GM23338 (cell line): Measurements from ENCODE around the gene GPR82. TPM values are rescaled to one million over a fixed set of nuclear protein-coding genes. Genes with fewer than 3 reads are reported as not detected.
A peak's percentile ranks its signal among the peaks of the same experiment; 100 is the strongest.

Source experiments
- ATAC-seq: fragments of 200-7000 bp; cut with Tn5 transposase; 3 replicates; pipeline ENCODE4 v1.9.1; 2020
- DNase-seq: peaks from one replicate; pipeline ENCODE4 v3.0.0-alpha.2; 2015; ENCODE audit warnings: low spot score
- H2AFZ ChIP-seq: fragments of 200-600 bp; sonication (generic); 2 replicates; pipeline ENCODE4 v1.8.0; 2016; ENCODE audit warnings: antibody characterized with exemption, mild to moderate bottlenecking, moderate library complexity
- H3F3A ChIP-seq: fragments of 200-600 bp; sonication (generic); replicated peaks from 2 replicates; pipeline ENCODE4 v1.8.0; 2017; ENCODE audit warnings: antibody characterized with exemption, mixed run types, low read depth
- H3K27ac ChIP-seq: fragments of 200-600 bp; sonication (generic); 2 replicates; pipeline ENCODE4 v1.6.1; 2016; ENCODE audit warnings: low read depth
- H3K27me3 ChIP-seq: fragments of 200-600 bp; sonication (generic); 2 replicates; pipeline ENCODE4 v1.8.0; 2016; ENCODE audit warnings: mild to moderate bottlenecking, mixed run types, moderate library complexity; ENCODE audit not compliant: insufficient read depth
- H3K36me3 ChIP-seq: fragments of 200-600 bp; sonication (generic); 2 replicates; pipeline ENCODE4 v1.8.0; 2016; ENCODE audit warnings: mild to moderate bottlenecking; ENCODE audit not compliant: insufficient read depth
- H3K4me1 ChIP-seq: fragments of 200-600 bp; sonication (generic); 2 replicates; pipeline ENCODE4 v1.8.0; 2016; ENCODE audit warnings: mild to moderate bottlenecking, moderate library complexity; ENCODE audit not compliant: insufficient read depth
- H3K4me2 ChIP-seq: fragments of 200-600 bp; sonication (generic); 2 replicates; pipeline ENCODE4 v1.7.1; 2017; ENCODE audit warnings: mixed run types
- H3K4me3 ChIP-seq: fragments of 200-600 bp; sonication (generic); 2 replicates; pipeline ENCODE4 v1.6.1; 2016; ENCODE audit warnings: mixed run types
- H3K79me2 ChIP-seq: fragments of 200-600 bp; sonication (generic); replicated peaks from 2 replicates; pipeline ENCODE4 v1.8.0; 2017; ENCODE audit warnings: mild to moderate bottlenecking; ENCODE audit not compliant: insufficient read depth
- H3K9me2 ChIP-seq: fragments of 200-600 bp; sonication (generic); 2 replicates; pipeline ENCODE4 v1.8.0; 2017; ENCODE audit not compliant: insufficient read depth
- H4K20me1 ChIP-seq: fragments of 200-600 bp; sonication (generic); replicated peaks from 2 replicates; pipeline ENCODE4 v1.8.0; 2017; ENCODE audit warnings: mild to moderate bottlenecking; ENCODE audit not compliant: insufficient read depth
- H3K27ac Mint-ChIP-seq: 2 replicates; pipeline ENCODE4 v1.8.0; 2020; ENCODE audit warnings: inconsistent platforms, mild to moderate bottlenecking, moderate library complexity, mixed read lengths
- H3K27me3 Mint-ChIP-seq: 3 replicates; pipeline ENCODE4 v1.8.0; 2022; ENCODE audit warnings: low read depth, mild to moderate bottlenecking, moderate library complexity, mixed read lengths, inconsistent platforms; ENCODE audit not compliant: insufficient read depth, poor library complexity
- H3K36me3 Mint-ChIP-seq: 3 replicates; pipeline ENCODE4 v1.8.0; 2021; ENCODE audit warnings: low read depth, mild to moderate bottlenecking, inconsistent platforms, moderate library complexity, mixed read lengths
- H3K4me1 Mint-ChIP-seq: 3 replicates; pipeline ENCODE4 v1.8.0; 2020; ENCODE audit warnings: mild to moderate bottlenecking, inconsistent platforms, mixed read lengths
- H3K4me3 Mint-ChIP-seq: 3 replicates; pipeline ENCODE4 v1.8.0; 2021; ENCODE audit warnings: moderate library complexity, mild to moderate bottlenecking, inconsistent platforms, mixed read lengths
- H3K9me3 Mint-ChIP-seq: 3 replicates; pipeline ENCODE4 v1.8.0; 2020; ENCODE audit warnings: moderate library complexity, mild to moderate bottlenecking, inconsistent platforms, mixed read lengths
- CREB1 ChIP-seq: fragments of 250-450 bp; sonication (Bioruptor Pico); IDR thresholded peaks from 2 replicates; pipeline ENCODE4 v1.5.0; 2020; ENCODE audit warnings: low read depth, mild to moderate bottlenecking, moderate library complexity
- ETS1 ChIP-seq: IDR thresholded peaks from 2 replicates; pipeline ENCODE4 v1.6.1; 2016; ENCODE audit warnings: antibody characterized with exemption
- EZH2 ChIP-seq: fragments of 200-600 bp; sonication (generic); IDR thresholded peaks from one replicate; pipeline ENCODE4 v1.8.0; 2017; ENCODE audit warnings: antibody characterized with exemption, mild to moderate bottlenecking, low read depth; ENCODE audit not compliant: unreplicated experiment
- JUNB ChIP-seq: IDR thresholded peaks from one replicate; pipeline ENCODE4 v1.6.1; 2016; ENCODE audit warnings: antibody characterized with exemption; ENCODE audit not compliant: unreplicated experiment
- NANOG ChIP-seq: IDR thresholded peaks from 2 replicates; pipeline ENCODE4 v1.6.1; 2016; ENCODE audit warnings: antibody characterized with exemption, borderline replicate concordance
- POLR2AphosphoS5 ChIP-seq: IDR thresholded peaks from 2 replicates; pipeline ENCODE4 v1.6.1; 2016; ENCODE audit warnings: antibody characterized with exemption, low read depth
- STAT1 ChIP-seq: IDR thresholded peaks from one replicate; pipeline ENCODE4 v1.6.1; 2016; ENCODE audit warnings: antibody characterized with exemption; ENCODE audit not compliant: unreplicated experiment
- ZNF114 ChIP-seq: fragments of 250-450 bp; sonication (Bioruptor Pico); IDR thresholded peaks from 2 replicates; pipeline ENCODE4 v1.5.0; 2020; ENCODE audit warnings: mild to moderate bottlenecking, moderate library complexity
- ZNF331 ChIP-seq: fragments of 250-450 bp; sonication (Bioruptor Pico); IDR thresholded peaks from 2 replicates; pipeline ENCODE4 v1.5.0; 2020; ENCODE audit warnings: low read depth, mild to moderate bottlenecking, moderate library complexity
- polyA plus RNA-seq: library from polyadenylated mRNA; unstranded; fragments of >200 nt; fragmentation: Nextera tagmentation; extraction: Ambion mirVana; gene quantifications from 2 replicates; pipeline ENCODE4 v1.2.1, GENCODE V29; 2016
- total RNA-seq: library from RNA; depleted of rRNA; stranded (reverse); fragments of >200 nt; shearing (Covaris generic); gene quantifications from 2 replicates; pipeline ENCODE4 v1.2.3, GENCODE V29; 2014
- TF ChIP-seq, protein P1 (sequence below): fragments of 250-450 bp; sonication (Bioruptor Pico); IDR thresholded peaks from 2 replicates; pipeline ENCODE4 v1.5.0; 2020; ENCODE audit warnings: mild to moderate bottlenecking, moderate library complexity
- TF ChIP-seq, protein P2 (sequence below): IDR thresholded peaks from one replicate; pipeline ENCODE4 v1.6.1; 2018; ENCODE audit warnings: antibody characterized with exemption; ENCODE audit not compliant: unreplicated experiment

Gene GPR82
- total and polyA plus RNA-seq, 2 experiments from 2014 or later: 0.32 TPM; not detected in 1

DNA sequence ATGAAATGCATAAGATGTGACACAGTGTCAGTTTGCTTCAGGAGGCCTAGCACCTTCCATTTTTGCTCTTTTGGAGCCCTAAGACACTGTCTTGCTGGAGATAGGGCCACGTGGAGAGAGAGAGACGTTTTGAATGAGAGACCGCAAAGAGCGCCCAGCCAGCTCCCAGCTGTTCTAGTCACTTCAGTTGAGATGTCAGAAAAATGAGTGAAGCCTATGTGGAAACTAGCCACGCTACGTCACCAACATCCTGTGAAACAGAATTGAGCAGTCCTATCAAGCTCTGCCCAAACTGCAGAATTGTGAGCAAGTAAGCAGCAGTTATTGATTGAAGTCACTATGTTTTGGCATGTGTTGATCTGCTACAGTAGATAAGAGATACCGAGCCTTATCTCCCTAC is 13.1 kb downstream of the GPR82 start:
- no peak overlapping the region for H3K4me3 Mint-ChIP-seq
- no peaks in the 10 kb centered on the region for H3K27me3 ChIP-seq
- no peak overlapping the region for H3K4me3 ChIP-seq
- no peaks in the 10 kb centered on the region for H3K9me3 Mint-ChIP-seq
- H3K4me1 Mint-ChIP-seq: peaks cover 30% of the 10 kb centered on the region
- no peak for ATAC-seq
- H3K79me2 ChIP-seq: no peaks in the 10 kb centered on the region
- no peaks in the 10 kb centered on the region for H3K9me2 ChIP-seq
- TF ChIP-seq STAT1: no peak
- no peak for TF ChIP-seq ZNF331 (CRISPR knock-in tag)
- no peak for TF ChIP-seq ZNF114 (CRISPR knock-in tag)
- no peak for TF ChIP-seq JUNB
- TF ChIP-seq CREB1 (CRISPR knock-in tag): no peak
- no peak for TF ChIP-seq NANOG
- H4K20me1 ChIP-seq: no peaks in the 10 kb centered on the region
- DNase-seq: no peak
- H3F3A ChIP-seq: no peaks in the 10 kb centered on the region
- peaks cover 10% of the 10 kb centered on the region; the same call in 1 of the 2 replicates for H3K4me1 ChIP-seq
- H3K36me3 Mint-ChIP-seq: peaks cover 2% of the 10 kb centered on the region; the same call in 1 of the 3 replicates
- peaks cover 4% of the 10 kb centered on the region for H3K27me3 Mint-ChIP-seq
- no peak overlapping the region for H3K4me2 ChIP-seq
- H3K27ac Mint-ChIP-seq: no peak overlapping the region
- H3K36me3 ChIP-seq: no peaks in the 10 kb centered on the region
- H3K27ac ChIP-seq: no peak overlapping the region
- no peak overlapping the region for H2AFZ ChIP-seq

DNA sequence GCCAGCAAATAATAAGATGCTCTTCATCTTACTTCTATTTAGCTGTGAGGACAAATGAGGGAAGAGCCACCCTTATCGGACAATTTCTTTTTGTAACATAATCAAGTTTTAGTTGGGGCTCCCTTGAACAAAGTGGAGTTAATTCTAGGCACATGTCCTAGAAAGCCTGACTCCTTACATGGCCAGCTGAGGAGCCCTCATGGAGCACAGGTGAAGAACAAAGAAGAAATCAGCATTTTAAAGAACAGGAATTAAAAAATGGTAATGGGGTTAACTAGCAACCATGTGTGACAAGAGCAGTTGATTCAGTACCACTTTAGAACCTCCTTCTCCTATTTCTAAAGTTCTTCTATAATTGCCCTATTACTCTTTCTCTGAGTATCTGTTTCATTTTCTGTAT is 15.9 kb downstream of the GPR82 start:
- H3K4me3 Mint-ChIP-seq: peak overlapping the region; percentile 50; the same call in 2 of the 3 replicates
- peak; percentile 36 for DNase-seq

More for the DNA sequence above, 15.9 kb downstream of the GPR82 start:
- Histone ChIP-seq H3K79me2 (no peaks in the 10 kb centered on the region), H3K27ac (no peak overlapping the region), H3K9me2 (no peaks in the 10 kb centered on the region), H3F3A (no peaks in the 10 kb centered on the region), H3K36me3 (no peaks in the 10 kb centered on the region), H3K4me3 (no peak overlapping the region), H3K4me2 (peak overlapping the region; percentile 25; the same call in 1 of the 2 replicates), H3K27me3 (no peaks in the 10 kb centered on the region), H4K20me1 (no peaks in the 10 kb centered on the region), H3K4me1 (peaks cover 7% of the 10 kb centered on the region; the same call in 1 of the 2 replicates), H2AFZ (no peak overlapping the region)
- H3K4me1 Mint-ChIP-seq: peaks cover 25% of the 10 kb centered on the region; the same call in 2 of the 3 replicates
- H3K27ac Mint-ChIP-seq: peak overlapping the region; percentile 97
- peak; percentile 76 for ATAC-seq
- peaks cover 12% of the 10 kb centered on the region for H3K36me3 Mint-ChIP-seq
- no peaks in the 10 kb centered on the region for H3K9me3 Mint-ChIP-seq
- peaks cover 4% of the 10 kb centered on the region for H3K27me3 Mint-ChIP-seq
- TF ChIP-seq ZNF114 (CRISPR knock-in tag) (no peak), EZH2 (no peak), ETS1 (no peak), NANOG (peak; percentile 53; the same call in 1 of the 2 replicates), POLR2AphosphoS5 (no peak)
- TF ChIP-seq, protein P1, sequence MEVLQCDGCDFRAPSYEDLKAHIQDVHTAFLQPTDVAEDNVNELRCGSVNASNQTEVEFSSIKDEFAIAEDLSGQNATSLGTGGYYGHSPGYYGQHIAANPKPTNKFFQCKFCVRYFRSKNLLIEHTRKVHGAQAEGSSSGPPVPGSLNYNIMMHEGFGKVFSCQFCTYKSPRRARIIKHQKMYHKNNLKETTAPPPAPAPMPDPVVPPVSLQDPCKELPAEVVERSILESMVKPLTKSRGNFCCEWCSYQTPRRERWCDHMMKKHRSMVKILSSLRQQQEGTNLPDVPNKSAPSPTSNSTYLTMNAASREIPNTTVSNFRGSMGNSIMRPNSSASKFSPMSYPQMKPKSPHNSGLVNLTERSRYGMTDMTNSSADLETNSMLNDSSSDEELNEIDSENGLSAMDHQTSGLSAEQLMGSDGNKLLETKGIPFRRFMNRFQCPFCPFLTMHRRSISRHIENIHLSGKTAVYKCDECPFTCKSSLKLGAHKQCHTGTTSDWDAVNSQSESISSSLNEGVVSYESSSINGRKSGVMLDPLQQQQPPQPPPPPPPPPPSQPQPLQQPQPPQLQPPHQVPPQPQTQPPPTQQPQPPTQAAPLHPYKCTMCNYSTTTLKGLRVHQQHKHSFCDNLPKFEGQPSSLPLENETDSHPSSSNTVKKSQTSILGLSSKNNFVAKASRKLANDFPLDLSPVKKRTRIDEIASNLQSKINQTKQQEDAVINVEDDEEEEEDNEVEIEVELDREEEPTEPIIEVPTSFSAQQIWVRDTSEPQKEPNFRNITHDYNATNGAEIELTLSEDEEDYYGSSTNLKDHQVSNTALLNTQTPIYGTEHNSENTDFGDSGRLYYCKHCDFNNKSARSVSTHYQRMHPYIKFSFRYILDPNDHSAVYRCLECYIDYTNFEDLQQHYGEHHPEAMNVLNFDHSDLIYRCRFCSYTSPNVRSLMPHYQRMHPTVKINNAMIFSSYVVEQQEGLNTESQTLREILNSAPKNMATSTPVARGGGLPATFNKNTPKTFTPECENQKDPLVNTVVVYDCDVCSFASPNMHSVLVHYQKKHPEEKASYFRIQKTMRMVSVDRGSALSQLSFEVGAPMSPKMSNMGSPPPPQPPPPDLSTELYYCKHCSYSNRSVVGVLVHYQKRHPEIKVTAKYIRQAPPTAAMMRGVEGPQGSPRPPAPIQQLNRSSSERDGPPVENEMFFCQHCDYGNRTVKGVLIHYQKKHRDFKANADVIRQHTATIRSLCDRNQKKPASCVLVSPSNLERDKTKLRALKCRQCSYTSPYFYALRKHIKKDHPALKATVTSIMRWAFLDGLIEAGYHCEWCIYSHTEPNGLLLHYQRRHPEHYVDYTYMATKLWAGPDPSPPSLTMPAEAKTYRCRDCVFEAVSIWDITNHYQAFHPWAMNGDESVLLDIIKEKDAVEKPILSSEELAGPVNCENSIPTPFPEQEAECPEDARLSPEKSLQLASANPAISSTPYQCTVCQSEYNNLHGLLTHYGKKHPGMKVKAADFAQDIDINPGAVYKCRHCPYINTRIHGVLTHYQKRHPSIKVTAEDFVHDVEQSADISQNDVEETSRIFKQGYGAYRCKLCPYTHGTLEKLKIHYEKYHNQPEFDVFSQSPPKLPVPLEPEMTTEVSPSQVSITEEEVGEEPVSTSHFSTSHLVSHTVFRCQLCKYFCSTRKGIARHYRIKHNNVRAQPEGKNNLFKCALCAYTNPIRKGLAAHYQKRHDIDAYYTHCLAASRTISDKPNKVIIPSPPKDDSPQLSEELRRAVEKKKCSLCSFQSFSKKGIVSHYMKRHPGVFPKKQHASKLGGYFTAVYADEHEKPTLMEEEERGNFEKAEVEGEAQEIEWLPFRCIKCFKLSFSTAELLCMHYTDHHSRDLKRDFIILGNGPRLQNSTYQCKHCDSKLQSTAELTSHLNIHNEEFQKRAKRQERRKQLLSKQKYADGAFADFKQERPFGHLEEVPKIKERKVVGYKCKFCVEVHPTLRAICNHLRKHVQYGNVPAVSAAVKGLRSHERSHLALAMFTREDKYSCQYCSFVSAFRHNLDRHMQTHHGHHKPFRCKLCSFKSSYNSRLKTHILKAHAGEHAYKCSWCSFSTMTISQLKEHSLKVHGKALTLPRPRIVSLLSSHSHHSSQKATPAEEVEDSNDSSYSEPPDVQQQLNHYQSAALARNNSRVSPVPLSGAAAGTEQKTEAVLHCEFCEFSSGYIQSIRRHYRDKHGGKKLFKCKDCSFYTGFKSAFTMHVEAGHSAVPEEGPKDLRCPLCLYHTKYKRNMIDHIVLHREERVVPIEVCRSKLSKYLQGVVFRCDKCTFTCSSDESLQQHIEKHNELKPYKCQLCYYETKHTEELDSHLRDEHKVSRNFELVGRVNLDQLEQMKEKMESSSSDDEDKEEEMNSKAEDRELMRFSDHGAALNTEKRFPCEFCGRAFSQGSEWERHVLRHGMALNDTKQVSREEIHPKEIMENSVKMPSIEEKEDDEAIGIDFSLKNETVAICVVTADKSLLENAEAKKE: no peak
- TF ChIP-seq, protein P2, sequence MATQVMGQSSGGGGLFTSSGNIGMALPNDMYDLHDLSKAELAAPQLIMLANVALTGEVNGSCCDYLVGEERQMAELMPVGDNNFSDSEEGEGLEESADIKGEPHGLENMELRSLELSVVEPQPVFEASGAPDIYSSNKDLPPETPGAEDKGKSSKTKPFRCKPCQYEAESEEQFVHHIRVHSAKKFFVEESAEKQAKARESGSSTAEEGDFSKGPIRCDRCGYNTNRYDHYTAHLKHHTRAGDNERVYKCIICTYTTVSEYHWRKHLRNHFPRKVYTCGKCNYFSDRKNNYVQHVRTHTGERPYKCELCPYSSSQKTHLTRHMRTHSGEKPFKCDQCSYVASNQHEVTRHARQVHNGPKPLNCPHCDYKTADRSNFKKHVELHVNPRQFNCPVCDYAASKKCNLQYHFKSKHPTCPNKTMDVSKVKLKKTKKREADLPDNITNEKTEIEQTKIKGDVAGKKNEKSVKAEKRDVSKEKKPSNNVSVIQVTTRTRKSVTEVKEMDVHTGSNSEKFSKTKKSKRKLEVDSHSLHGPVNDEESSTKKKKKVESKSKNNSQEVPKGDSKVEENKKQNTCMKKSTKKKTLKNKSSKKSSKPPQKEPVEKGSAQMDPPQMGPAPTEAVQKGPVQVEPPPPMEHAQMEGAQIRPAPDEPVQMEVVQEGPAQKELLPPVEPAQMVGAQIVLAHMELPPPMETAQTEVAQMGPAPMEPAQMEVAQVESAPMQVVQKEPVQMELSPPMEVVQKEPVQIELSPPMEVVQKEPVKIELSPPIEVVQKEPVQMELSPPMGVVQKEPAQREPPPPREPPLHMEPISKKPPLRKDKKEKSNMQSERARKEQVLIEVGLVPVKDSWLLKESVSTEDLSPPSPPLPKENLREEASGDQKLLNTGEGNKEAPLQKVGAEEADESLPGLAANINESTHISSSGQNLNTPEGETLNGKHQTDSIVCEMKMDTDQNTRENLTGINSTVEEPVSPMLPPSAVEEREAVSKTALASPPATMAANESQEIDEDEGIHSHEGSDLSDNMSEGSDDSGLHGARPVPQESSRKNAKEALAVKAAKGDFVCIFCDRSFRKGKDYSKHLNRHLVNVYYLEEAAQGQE: no peak
